ENCODE data around the gene CD248. TPM values are rescaled to one million over a fixed set of nuclear protein-coding genes. Genes with fewer than 3 reads are reported as not detected.
"Not testable (repeated sequence)": the region's sequence is repeated elsewhere in the genome, so short reads cannot be mapped to it uniquely, and the experiment has no call there.

The CD248 gene
- total RNA-seq, 1 donor from 2014 or later, result 49.2 TPM

DNA sequence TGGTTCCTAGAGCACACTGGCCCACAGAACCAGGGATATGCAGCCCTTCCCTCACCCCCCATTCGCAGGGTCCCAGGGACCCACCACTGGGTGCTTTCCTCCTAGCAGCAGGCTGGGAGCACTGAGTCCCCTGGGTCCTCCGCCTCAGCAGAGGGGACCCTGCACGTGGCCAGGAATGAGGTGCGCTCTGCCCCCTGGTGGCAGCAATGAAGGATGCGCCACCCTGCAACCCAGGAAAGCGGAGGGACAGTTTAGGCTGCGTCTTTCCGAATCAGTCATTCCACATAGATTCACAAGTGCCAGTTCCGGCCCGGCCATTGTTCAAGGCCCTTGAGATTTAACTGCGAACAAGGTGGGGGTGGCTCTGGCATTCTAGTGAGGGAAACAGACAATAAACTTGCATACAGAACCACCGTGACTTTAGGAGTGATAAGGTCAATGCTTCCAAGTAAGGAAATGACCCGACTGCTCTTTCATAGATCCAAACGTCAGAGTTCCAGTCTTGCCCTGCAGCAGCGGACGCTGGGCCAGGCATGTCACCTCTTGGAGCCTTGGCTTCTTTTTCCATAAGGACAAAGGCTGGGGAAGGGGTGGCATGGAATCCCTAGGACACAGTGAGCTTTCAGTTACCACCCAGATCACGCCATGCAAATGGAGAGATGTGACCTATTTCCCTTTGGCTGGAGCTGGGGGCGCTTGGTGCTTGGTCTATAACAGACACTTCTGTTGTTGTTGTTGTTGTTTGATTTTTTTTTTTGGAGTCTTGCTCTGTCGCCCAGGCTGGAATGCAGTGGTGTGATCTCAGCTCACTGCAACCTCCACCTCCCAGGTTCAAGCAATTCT lies 11.7 kb upstream of the CD248 start:
- peak; percentile 84 for DNase-seq (ENCODE audit: low spot score)

DNA sequence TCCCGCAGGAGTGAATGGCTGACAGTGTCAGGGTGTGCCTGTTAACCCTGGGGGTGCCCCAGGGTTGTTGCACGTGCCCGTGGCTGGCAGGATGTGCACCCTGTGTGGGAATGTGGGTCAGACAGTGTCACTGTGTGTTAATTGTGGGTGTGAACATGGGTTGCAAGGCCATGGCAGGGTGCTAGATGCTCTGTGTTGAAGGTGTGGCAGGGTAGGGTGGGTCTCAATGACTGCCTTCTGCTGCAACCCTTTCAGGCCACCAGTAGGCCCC lies 11.1 kb upstream of the CD248 start:
- DNase-seq (ENCODE audit: low spot score), result no peak

DNA sequence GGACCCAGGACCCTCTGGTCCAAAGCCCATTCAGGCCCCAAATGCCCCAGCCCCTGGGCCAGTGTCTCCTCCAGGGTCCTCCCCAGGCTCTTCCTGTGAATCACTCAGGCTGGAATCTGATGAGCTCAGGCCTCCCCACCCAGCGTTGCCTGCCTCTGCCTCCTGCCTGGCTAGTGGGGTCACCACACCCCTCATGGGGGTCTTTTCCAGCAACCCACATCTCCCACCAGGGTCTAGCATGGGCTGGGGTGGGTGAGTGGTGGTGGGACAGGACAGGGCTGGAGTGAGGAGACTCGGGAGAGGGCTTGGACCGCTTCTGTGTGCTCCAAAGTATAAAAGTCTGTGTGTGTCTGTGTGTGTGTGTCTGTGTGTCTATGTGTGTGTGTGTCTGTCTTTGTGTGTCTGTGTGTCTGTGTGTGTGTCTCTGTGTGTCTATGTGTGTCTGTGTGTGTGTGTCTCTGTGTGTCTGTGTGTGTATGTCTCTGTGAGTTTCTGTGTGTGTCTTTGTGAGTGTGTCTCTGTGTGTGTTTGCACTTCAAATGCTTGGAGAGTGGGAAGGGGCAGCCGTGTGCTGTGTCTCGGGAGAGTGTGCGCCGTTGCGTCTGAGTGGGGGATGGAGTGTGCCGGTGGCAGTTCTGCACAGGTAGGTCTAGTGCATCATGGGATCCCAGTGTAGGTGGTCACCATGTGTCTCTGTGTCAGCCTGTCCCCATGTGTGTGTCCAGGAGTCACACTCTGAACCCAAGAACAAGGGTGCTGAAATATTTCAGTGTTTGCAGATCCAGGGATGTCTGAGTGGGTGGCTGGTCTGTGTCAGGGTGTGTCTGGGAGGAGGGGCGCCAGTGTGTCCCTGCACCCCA lies 10.6 kb upstream of the CD248 start:
- no peak for DNase-seq (ENCODE audit: low spot score)

DNA sequence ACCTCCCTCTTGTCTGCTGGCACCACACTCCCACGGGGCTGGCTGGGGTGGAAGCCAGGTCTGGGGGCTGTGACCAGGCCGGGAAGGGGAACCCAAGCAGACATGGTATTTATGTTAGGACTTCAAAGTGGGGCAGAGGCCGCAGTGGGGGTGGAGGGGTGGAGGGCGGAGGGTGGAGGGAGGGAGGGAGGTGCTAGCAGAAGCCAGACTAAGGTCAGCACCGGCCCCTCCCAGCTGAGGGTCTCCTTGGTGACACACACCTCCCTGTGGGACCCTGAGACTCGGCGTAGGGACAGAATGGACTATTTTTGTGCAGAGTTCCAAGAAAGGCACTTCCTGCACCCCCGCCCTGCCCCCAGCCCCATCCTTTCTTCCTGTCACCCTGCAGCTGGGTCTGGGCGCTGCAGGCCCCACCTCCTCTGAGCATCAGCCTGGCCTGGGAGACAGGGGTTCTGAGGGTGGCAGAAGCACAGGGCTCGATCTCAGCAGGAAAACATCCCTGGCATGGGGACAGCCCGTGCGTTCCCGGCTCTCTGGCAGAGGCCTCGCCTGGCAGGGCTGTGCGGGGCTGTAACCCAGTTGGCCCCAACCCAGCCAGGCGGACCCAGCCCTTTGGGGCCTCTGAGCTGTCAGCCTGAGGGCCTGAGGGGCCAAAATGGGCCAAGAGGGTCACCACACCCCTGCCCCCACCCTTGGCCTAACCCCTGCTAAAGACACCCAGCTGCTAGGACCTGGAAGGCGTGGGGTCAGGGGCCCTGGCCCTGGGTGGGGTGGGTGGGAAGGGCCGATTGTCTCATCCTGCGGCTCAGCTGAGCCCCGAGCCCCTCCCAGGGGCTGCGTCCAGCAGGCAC lies 9.6 kb upstream of the CD248 start:
- DNase-seq (ENCODE audit: low spot score), result peak; percentile 69

DNA sequence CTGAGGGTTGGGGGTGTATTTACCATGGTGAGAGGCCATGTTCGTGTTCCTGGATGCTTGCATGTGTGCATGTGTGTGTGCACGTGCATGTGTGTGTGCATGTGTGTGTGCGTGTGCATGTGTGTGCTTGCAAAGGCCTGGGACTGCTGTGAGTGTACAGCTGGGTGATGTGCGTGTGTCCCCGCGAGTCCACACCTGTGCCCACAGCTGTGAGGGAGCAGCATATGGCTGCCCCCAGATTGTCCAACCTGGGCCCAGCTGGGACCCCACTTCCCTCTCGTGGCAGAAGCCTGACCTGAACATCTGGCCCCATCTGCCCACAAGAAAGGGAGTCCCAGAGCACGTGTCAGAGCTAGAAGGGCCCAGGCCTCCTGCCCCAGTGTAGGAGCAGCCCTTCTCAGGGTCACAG lies 8.4 kb upstream of the CD248 start:
- DNase-seq (ENCODE audit: low spot score), result no peak

DNA sequence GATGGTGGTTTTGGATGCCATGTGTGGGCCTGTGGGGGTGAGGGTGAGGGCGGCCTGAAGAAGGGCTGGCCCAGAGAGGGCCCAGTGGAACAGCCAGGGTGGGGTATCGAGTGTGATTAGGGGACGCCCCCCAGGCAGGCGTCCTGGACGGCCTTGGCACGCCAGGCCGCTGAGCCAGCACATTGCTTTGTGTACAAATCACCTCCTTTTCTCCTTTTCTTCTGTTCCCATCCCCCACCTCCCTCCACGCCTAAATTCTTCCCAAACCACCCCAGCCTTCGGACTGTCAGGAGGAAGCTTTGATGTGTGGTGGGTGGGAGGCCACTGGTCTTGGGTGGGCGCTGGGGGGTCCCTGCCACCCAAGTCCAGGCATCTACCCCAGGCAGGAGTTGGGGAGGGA lies 7.8 kb upstream of the CD248 start:
- no peak for DNase-seq (ENCODE audit: low spot score)

DNA sequence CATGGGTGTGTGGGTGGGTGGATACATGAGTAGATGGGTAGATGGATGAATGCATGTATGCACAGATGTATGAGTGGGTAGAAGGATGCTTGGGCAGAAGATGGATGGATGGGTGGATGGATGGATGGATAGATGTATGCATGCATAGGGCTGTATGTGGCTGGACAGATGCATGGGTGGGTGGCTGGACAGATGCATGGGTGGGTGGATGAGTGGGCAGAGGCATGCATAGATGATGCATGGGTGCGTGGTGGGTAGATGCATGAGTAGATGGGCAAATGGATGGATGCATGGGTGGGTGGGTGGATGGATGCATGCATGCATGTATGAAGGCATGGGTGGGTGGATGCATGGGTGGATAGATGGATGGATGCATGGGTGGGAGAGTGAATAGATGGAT lies 6.8 kb upstream of the CD248 start:
- no peak for DNase-seq (ENCODE audit: low spot score)

DNA sequence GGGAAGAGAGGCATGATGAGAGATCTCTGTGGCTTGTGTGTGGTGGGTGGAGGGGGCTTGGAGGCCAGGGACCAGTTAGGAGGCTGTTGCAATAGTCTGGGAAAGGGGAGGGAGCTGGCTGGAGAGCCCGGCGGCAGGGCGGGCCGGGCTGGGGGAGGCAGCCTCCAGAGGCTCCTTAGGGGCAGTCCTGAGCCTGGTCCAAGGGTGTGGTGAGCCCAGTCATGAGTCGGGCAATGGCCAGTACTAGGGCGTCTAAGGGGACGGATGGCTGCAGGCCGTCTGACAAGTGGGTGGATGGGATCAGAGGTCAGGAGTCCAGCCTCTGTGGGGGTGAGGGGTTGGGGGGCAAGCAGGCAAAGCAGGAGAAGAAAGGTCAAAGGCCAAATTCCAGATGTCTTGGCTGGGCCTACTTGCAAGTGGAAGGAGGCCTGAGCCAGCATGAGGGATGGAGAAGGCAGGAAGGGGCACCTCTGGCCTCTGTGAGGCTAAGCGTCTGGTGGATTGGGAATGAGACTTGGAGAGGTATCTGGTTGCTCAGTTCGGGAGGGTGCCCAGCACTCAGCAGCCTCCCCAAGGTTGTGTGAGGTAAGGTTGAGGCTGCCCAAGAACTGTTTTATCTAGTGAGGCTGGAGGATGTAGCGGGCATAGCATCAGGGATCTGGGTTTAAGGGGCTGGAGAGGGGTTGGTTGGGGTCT lies 6.0 kb upstream of the CD248 start:
- no peak for DNase-seq (ENCODE audit: low spot score)

DNA sequence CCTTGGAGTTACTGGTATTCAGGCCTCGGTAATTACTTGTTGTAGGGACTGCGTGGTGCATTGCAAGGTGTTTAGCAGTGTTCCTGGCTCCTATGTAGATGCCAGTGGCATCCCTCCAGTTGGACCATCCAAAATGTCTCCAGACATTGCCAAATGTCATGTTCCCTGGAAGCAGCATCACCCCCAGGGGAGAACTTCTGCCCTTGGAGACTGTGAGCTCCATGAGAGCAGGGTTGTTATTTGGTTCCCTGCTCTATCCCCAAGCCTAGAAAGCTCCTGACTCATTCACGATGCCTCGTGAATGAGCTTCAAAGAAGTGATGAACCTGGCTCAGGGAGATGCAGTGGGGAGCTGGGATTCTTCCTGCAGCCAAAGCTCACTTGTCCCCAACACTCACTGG lies 4.8 kb upstream of the CD248 start:
- no peak for DNase-seq (ENCODE audit: low spot score)

DNA sequence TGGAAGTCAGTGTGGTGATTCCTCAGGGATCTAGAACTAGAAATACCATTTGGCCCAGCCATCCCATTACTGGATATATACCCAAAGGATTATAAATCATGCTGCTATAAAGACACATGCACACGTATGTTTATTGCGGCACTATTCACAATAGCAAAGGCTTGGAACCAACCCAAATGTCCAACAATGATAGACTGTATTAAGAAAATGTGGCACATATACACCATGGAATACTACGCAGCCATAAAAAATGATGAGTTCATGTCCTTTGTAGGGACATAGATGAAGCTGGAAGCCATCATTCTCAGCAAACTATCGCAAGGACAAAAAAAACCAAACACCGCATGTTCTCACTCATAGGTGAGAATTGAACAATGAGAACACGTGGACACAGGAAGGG lies 3.9 kb upstream of the CD248 start:
- DNase-seq (ENCODE audit: low spot score), result not testable (repeated sequence)

DNA sequence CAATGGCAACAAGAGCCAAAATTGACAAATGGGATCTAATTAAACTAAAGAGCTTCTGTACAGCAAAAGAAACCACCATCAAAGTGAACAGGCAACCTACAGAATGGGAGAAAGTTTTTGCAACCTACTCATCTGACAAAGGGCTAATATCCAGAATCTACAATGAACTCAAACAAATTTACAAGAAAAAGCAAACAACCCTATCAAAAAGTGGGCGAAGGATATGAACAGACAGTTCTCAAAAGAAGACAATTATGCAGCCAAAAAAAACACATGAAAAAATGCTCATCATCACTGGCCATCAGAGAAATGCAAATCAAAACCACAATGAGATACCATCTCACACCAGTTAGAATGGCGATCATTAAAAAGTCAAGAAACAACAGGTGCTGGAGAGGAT lies 3.4 kb upstream of the CD248 start:
- DNase-seq (ENCODE audit: low spot score), result not testable (repeated sequence)

DNA sequence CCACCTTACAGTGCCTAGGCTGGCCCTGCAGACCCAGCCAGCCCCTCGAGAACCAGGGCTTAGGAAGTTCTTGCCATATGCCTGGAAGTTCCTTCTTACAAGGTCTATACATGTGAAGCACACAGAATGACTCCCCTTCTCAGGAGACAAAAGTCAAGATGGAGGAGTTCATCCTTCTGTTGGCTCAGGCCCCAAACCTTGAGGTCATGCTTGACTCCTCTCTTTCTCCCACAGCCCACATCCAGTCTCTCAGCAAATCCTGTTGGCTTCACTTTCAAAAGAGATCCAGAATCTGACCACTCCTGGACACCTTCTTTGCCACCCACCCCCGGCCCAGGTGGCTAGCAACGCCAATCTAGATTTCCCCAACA lies 1.7 kb upstream of the CD248 start:
- no peak for DNase-seq (ENCODE audit: low spot score)

DNA sequence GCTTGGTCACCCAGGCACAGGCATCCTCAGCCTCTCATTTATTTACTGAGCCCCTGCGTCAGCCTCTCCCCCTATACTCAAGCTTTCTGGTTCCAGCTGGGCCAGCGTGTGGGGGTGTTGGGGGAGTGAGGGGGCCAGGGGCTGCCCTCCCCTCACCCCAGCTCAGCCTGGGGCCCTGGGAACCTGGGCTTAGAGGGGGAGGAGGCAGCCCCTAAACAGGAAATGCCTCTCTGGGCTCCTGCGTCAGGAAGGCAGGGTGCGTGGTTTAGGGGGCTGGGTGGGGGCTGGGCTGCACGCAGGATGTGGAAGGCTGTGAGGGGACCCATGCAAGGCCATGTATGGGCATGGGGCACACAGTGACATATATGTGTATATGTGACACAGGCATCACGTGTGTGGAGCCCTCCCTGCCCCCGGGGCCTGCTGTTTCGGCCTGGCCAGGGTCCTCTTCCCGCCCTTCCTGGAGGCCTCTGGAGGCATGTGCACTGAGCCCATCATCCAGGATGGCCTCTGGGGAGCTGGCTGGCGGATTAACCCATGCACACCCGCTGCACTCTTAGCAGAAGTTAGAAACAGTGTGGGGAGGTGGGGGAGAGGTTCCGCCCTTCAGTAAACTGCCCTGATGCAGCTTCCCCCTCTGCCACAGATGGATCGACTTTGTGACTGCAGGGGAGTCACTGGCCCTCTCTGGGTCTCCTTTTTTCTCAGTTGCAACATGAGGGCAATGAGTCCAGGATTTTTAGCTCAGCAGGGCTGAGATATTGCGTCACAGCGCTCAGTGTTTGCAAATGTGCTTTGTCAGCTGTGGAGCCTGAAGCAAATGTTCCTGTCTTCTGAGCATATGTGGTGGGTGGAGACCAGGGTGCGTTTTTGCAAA lies 1.1 kb upstream of the CD248 start:
- DNase-seq (ENCODE audit: low spot score), result no peak

DNA sequence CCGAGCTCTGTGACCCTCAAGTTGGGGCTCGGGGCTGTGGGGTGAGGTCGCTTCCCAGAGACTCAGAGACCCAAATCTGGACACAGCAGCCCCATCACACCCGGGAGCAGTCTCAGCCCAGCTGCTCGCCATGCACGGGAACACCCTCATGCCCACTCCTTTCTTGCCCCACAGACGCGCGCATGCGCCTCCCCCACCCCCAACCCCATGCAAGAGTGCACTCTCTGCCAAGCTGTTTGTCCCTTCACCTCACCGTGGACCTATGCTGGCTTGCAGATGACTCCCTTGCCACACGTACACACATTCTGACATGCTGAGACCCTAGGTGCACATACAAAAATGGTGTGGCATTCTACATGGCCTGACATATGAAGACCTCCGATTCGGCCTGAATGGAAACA lies 478 bp upstream of the CD248 start:
- DNase-seq (ENCODE audit: low spot score), result peak; percentile 72

DNA sequence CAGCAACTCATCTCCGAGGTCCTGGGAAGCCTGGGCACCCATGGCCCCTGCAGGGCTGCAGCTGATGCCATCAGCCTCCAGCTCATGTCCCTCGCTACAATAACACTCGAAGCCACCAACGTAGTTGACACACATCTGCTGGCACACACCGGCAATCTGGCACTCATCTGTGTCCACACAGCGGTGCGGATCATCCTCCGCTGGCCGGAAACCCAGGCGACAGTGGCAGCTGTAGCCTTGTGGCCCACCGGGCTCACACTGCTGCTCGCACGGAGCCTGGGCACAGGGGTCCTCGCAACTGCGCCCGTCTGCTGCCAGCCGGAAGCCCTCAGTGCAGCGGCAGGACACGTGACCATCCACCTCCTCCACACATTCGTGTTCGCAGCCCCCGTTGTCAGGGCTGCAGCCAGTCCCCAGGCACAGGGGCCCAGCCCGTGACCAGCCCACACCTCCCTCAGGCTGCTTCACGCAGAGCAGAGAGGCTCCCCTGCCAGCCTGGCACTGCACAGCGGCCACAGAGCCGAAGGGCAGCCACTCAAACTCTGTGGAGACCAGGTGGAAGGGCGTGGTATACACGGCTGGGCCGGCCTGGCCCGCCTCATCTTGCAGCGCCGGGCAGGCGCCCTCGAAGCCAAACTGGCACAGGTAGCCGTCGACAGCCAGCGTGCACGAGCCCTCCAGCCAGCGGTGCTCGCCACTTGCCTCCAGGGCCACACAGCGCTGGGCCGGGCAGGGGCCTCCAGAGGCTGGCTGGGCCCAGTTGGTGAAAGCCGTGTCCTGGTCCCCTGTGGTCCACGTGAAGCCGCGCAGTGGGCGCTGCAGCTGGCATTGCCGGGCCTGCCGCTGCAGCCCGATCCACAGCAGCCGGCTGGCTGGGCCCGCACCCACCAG lies 678 bp downstream of the CD248 start:
- no peak for DNase-seq (ENCODE audit: low spot score)

DNA sequence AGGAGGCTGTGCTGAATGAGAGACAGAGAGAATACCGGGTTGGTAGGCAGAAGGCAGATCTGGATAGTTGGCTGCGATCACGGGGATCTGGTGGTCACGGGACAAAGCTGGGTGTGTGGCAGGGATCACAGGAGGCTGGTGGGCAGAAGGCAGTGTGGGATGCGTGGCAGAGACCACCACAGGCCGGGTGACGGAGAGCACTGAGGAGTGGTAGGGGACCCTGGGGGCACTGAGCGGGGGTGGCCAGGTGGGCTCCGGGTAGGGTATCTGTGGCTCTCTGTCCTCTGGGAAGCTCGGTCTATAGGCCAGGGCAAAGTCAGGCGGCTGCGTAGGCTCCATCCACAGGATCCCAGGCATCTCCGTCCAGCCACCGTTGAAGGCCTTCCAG lies 1.4 kb downstream of the CD248 start:
- no peak for DNase-seq (ENCODE audit: low spot score)

DNA sequence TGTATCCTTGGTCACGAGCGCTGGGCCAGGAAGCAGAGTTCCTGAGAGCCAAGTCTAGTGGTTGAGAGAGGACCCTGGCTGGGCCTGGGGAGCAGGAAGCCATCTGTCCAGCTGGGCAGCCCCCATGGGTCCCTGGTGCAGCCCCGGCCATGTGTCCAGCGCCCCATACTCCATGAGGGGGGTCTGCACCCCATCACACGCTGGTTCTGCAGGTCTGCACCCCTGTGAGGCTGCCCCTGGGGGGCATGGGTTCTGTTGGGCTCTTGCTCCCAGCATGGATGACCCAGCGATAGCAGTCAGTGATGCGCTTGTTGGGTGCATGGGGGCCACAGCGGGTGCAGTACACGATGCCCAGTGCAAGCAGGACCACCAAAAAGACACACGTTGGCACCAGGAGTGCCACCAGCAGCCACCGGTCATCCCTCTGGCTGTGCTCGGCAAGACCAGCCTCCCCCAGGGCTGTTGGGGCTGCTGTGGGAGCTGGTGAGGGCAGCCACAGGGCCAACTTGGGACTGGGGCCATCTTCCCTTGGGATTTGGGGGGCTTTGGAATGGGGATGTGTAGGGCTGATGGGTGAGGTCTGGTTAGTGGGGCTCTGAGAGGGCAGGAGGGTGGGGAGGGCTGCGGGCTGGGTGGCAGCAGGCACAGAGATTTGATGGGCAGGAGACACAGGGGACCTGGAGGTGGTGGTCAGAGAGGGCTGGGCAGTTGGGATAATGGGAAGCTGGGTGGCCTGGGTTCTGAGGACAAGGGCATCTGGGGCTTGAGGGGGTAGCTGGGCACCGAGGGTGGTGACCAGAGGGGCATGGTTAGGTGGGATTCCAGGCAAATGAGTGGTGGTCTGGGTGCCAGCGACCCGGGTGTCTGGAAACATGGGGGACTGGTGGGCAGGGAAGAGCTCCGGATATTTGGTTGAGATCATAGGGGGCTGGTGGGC lies 2.0 kb downstream of the CD248 start:
- DNase-seq (ENCODE audit: low spot score), result no peak

DNA sequence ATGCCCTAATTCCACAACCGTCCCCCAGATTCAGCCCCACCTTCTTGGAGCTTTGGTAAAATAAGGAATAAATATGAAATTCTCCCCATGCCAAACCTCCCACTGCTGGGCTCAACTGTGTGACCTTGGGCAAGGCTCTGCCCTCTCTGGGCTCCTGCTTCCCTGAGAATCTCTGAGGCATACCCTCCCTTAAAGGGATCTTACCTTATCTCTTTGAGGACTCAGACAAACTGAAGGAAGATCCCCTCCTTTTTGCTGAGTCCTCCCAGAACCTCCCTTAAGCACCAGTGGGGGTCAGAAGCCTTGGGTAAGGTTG lies 2.7 kb downstream of the CD248 start:
- no peak for DNase-seq (ENCODE audit: low spot score)

Data from ureter (tissue), 1 donor.